ENCODE results near the gene APIP.

APIP gene, protein sequence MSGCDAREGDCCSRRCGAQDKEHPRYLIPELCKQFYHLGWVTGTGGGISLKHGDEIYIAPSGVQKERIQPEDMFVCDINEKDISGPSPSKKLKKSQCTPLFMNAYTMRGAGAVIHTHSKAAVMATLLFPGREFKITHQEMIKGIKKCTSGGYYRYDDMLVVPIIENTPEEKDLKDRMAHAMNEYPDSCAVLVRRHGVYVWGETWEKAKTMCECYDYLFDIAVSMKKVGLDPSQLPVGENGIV

DNA sequence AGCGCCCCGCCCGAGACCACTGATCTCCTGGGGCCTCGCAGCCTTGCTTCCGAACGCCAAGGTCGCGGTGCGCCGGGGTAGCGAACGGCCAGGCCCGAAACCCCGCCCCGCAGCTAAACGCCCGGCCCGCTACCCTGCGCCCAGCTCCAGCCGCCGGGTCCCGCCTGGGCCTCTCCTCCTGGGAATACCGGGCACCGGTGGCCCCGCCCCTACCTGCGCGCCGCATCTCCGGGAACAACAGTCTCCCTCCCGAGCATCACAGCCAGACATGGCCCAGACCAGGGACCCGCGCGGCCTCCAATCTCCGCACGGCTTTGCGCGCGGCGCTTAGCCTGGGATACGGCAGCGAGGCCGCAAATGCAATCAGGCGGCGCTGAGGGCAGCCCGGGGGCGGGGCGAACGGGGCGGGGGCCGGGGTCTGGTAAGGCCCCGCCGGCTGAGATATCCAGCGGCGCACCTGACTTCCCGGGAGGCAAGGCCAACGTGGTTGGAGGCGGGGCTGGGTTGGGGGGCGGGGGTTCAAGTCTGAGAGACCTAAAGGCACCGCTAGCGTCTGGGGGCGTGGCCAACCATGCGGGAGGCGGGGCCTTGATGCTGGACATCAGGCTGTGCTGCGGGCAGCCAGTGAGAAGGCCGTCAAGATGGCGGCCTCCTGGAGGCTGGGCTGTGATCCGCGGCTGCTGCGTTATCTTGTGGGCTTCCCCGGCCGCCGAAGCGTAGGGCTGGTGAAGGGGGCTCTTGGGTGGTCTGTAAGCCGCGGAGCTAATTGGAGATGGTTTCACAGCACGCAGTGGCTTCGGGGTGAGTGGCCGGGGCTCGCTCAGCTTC, at the start of gene APIP, which contains the start of gene PDHX:
Gene APIP (minus strand): TSS at position 365 of the 828 bp plus-strand sequence. CDS start 95 bp downstream, at position 270.
Gene PDHX (plus strand): TSS at position 604 of the 828 bp plus-strand sequence. CDS start 38 bp downstream, at position 642.
- TF ChIP-seq, protein P1, sequence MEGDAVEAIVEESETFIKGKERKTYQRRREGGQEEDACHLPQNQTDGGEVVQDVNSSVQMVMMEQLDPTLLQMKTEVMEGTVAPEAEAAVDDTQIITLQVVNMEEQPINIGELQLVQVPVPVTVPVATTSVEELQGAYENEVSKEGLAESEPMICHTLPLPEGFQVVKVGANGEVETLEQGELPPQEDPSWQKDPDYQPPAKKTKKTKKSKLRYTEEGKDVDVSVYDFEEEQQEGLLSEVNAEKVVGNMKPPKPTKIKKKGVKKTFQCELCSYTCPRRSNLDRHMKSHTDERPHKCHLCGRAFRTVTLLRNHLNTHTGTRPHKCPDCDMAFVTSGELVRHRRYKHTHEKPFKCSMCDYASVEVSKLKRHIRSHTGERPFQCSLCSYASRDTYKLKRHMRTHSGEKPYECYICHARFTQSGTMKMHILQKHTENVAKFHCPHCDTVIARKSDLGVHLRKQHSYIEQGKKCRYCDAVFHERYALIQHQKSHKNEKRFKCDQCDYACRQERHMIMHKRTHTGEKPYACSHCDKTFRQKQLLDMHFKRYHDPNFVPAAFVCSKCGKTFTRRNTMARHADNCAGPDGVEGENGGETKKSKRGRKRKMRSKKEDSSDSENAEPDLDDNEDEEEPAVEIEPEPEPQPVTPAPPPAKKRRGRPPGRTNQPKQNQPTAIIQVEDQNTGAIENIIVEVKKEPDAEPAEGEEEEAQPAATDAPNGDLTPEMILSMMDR (IDR thresholded peaks at IDR 0.05) = no peak
- DNase-seq (ENCODE audit: low spot score) = peak; percentile 99
- H3K27ac ChIP-seq = peak within 1 kb of the TSS; percentile 93 to 96
- peak within 1 kb of the TSS; percentile 87 for H3K4me3 ChIP-seq

DNA sequence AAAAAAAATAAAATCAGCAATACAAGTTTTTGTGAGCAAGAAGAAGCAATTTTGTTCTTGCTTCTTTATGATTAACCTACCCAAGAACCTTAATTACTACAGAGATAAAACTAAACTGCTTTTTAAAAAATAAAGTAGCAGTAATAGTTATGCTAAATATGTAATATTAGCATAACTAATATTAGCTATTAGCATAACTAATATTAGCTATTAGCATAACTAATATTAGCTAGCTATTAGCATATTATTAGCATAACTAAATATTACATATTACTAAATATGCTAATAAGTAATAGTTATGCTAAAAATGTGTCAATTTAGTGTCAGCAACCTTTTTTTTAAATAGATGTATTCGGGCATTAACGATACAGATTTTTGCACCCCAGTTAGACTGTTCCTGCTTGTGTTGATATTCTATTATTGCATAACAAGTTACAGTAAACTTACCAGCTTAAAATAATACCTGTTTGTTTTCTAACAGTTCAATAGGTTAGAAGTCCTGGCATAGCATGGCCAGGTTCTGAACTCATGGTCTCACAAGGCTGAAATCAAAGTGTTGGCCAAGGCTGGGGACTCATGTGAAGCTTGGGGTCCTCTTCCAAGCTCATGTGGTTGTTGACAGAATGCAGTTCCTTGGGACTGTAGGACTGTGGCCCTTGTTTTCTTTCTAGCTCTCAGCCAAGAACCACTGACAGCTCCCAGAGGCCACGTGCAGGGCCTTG, 48.6 kb upstream of the APIP start:
- H3K4me3 ChIP-seq = no peak overlapping the region
- DNase-seq (ENCODE audit: low spot score) = no peak
- TF ChIP-seq, protein P1 (IDR thresholded peaks at IDR 0.05) = no peak
- H3K27ac ChIP-seq = no peak overlapping the region

DNA sequence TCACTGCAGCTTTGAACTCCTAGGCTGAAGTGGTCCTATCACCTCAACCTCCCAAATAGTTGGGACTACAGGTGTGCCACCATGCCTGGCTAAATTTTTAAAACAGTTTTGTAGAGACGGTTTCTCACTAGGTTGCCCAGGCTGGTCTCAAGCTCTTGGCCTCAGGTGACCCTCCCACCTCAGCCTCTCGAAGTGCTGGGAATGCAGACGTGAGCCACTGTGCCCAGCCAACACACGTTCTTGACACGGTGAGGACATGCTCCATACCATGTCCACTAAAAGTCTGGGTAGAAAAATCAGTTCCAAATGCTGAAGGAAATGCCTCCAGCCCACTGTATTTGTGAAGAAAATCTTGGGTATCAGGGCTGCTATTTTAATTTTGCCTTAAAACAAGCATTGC, 47.2 kb upstream of the APIP start:
- no peak for DNase-seq (ENCODE audit: low spot score)
- Histone ChIP-seq H3K4me3 (no peak overlapping the region), H3K27ac (no peak overlapping the region)
- TF ChIP-seq, protein P1 (IDR thresholded peaks at IDR 0.05) = no peak

DNA sequence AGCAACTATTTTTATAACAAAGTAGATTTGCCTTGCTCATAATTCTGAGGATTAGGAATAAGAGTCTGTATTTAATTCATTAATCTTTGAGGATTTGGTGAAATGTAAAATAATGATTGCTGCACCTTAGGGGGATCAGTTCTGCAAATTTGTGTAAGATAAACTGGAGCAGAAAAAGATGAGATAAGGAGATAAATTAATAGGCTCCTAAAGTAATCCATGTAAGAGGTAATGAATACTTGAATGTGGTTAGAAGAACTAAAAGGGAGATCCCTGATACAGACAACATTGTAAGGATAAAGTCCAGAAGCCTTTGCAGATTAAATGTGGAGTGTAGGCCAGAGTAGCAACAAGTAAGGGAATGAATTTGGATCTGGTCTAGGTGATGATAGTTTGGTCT, 45.9 kb upstream of the APIP start:
- no peak for DNase-seq (ENCODE audit: low spot score)
- Histone ChIP-seq H3K27ac (no peak overlapping the region), H3K4me3 (no peak overlapping the region)
- TF ChIP-seq, protein P1 (IDR thresholded peaks at IDR 0.05) = no peak

DNA sequence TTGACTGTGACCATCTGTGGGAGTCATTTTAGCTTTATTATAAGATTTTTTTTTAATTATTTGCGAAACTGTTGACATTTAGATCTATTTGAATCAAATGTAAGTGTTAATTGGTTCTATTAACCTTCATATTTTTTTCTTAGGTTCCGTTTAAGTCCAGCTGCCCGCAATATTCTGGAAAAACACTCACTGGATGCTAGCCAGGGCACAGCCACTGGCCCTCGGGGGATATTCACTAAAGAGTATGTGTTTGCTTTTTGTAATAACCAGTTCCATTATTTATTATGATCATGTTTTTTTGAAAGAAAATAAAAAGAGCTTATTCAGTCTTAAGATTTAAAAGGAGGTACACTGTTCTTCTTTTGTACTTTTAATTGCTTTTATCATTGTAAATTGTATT, 44.1 kb upstream of the APIP start:
- TF ChIP-seq, protein P1 (IDR thresholded peaks at IDR 0.05) = no peak
- no peak overlapping the region for H3K4me3 ChIP-seq
- no peak overlapping the region for H3K27ac ChIP-seq
- DNase-seq (ENCODE audit: low spot score) = no peak

DNA sequence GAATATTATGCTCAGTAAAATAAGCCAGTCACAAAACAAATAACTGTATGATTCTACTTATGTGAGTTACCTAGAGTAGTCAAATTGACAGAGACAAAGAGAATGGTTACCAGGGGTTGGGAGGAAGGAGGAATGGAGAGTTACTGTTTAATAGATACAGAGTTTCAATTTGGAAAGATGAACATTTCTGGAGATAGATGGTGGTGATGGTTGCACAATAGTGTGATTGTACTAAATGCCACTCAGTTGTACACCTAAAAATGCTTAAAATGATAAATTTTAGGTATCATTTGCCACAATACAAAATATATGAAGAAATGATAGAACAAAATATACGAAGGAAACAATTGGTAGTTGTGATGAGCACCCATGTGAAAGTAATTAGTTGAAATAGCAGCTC, 43.6 kb upstream of the APIP start:
- Histone ChIP-seq H3K4me3 (no peak overlapping the region), H3K27ac (no peak overlapping the region)
- DNase-seq (ENCODE audit: low spot score) = no peak
- TF ChIP-seq, protein P1 (IDR thresholded peaks at IDR 0.05) = no peak

All from coronary artery (tissue), 2 donors.